GM23338 (cell line): Measurements from ENCODE around the gene TRPM7. TPM values are rescaled to one million over a fixed set of nuclear protein-coding genes. Genes with fewer than 3 reads are reported as not detected.

Source experiments
- ATAC-seq: fragments of 200-7000 bp; cut with Tn5 transposase; 3 replicates; pipeline ENCODE4 v1.9.1; 2020
- DNase-seq: peaks from one replicate; pipeline ENCODE4 v3.0.0-alpha.2; 2015; ENCODE audit warnings: low spot score
- H2AFZ ChIP-seq: fragments of 200-600 bp; sonication (generic); 2 replicates; pipeline ENCODE4 v1.8.0; 2016; ENCODE audit warnings: antibody characterized with exemption, mild to moderate bottlenecking, moderate library complexity
- H3F3A ChIP-seq: fragments of 200-600 bp; sonication (generic); replicated peaks from 2 replicates; pipeline ENCODE4 v1.8.0; 2017; ENCODE audit warnings: antibody characterized with exemption, mixed run types, low read depth
- H3K27ac ChIP-seq: fragments of 200-600 bp; sonication (generic); 2 replicates; pipeline ENCODE4 v1.6.1; 2016; ENCODE audit warnings: low read depth
- H3K27me3 ChIP-seq: fragments of 200-600 bp; sonication (generic); 2 replicates; pipeline ENCODE4 v1.8.0; 2016; ENCODE audit warnings: mild to moderate bottlenecking, mixed run types, moderate library complexity; ENCODE audit not compliant: insufficient read depth
- H3K36me3 ChIP-seq: fragments of 200-600 bp; sonication (generic); 2 replicates; pipeline ENCODE4 v1.8.0; 2016; ENCODE audit warnings: mild to moderate bottlenecking; ENCODE audit not compliant: insufficient read depth
- H3K4me1 ChIP-seq: fragments of 200-600 bp; sonication (generic); 2 replicates; pipeline ENCODE4 v1.8.0; 2016; ENCODE audit warnings: mild to moderate bottlenecking, moderate library complexity; ENCODE audit not compliant: insufficient read depth
- H3K4me2 ChIP-seq: fragments of 200-600 bp; sonication (generic); 2 replicates; pipeline ENCODE4 v1.7.1; 2017; ENCODE audit warnings: mixed run types
- H3K4me3 ChIP-seq: fragments of 200-600 bp; sonication (generic); 2 replicates; pipeline ENCODE4 v1.6.1; 2016; ENCODE audit warnings: mixed run types
- H3K79me2 ChIP-seq: fragments of 200-600 bp; sonication (generic); replicated peaks from 2 replicates; pipeline ENCODE4 v1.8.0; 2017; ENCODE audit warnings: mild to moderate bottlenecking; ENCODE audit not compliant: insufficient read depth
- H3K9me2 ChIP-seq: fragments of 200-600 bp; sonication (generic); 2 replicates; pipeline ENCODE4 v1.8.0; 2017; ENCODE audit not compliant: insufficient read depth
- H4K20me1 ChIP-seq: fragments of 200-600 bp; sonication (generic); replicated peaks from 2 replicates; pipeline ENCODE4 v1.8.0; 2017; ENCODE audit warnings: mild to moderate bottlenecking; ENCODE audit not compliant: insufficient read depth
- H3K27ac Mint-ChIP-seq: 2 replicates; pipeline ENCODE4 v1.8.0; 2020; ENCODE audit warnings: inconsistent platforms, mild to moderate bottlenecking, moderate library complexity, mixed read lengths
- H3K27me3 Mint-ChIP-seq: 3 replicates; pipeline ENCODE4 v1.8.0; 2022; ENCODE audit warnings: low read depth, mild to moderate bottlenecking, moderate library complexity, mixed read lengths, inconsistent platforms; ENCODE audit not compliant: insufficient read depth, poor library complexity
- H3K36me3 Mint-ChIP-seq: 3 replicates; pipeline ENCODE4 v1.8.0; 2021; ENCODE audit warnings: low read depth, mild to moderate bottlenecking, inconsistent platforms, moderate library complexity, mixed read lengths
- H3K4me1 Mint-ChIP-seq: 3 replicates; pipeline ENCODE4 v1.8.0; 2020; ENCODE audit warnings: mild to moderate bottlenecking, inconsistent platforms, mixed read lengths
- H3K4me3 Mint-ChIP-seq: 3 replicates; pipeline ENCODE4 v1.8.0; 2021; ENCODE audit warnings: moderate library complexity, mild to moderate bottlenecking, inconsistent platforms, mixed read lengths
- H3K9me3 Mint-ChIP-seq: 3 replicates; pipeline ENCODE4 v1.8.0; 2020; ENCODE audit warnings: moderate library complexity, mild to moderate bottlenecking, inconsistent platforms, mixed read lengths
- CREB1 ChIP-seq: fragments of 250-450 bp; sonication (Bioruptor Pico); IDR thresholded peaks from 2 replicates; pipeline ENCODE4 v1.5.0; 2020; ENCODE audit warnings: low read depth, mild to moderate bottlenecking, moderate library complexity
- CTCF ChIP-seq, 2 experiments: fragments of 200-600 bp in 1 of 2; sonication (generic) in 1 of 2; conservative IDR thresholded peaks; 2 replicates each; pipeline versions ENCODE4 v1.5.1 to v1.6.1; 2016 to 2017; ENCODE audit warnings: antibody characterized with exemption in 2 of 2, low read depth in 2 of 2, mild to moderate bottlenecking in 2 of 2, moderate library complexity in 1 of 2
- ETS1 ChIP-seq: IDR thresholded peaks from 2 replicates; pipeline ENCODE4 v1.6.1; 2016; ENCODE audit warnings: antibody characterized with exemption
- EZH2 ChIP-seq: fragments of 200-600 bp; sonication (generic); IDR thresholded peaks from one replicate; pipeline ENCODE4 v1.8.0; 2017; ENCODE audit warnings: antibody characterized with exemption, mild to moderate bottlenecking, low read depth; ENCODE audit not compliant: unreplicated experiment
- EZH2phosphoT487 ChIP-seq: fragments of 200-600 bp; sonication (generic); IDR thresholded peaks from one replicate; pipeline ENCODE4 v1.8.1; 2018; ENCODE audit warnings: antibody characterized with exemption; ENCODE audit not compliant: unreplicated experiment
- JUNB ChIP-seq: IDR thresholded peaks from one replicate; pipeline ENCODE4 v1.6.1; 2016; ENCODE audit warnings: antibody characterized with exemption; ENCODE audit not compliant: unreplicated experiment
- NANOG ChIP-seq: IDR thresholded peaks from 2 replicates; pipeline ENCODE4 v1.6.1; 2016; ENCODE audit warnings: antibody characterized with exemption, borderline replicate concordance
- POLR2AphosphoS5 ChIP-seq: IDR thresholded peaks from 2 replicates; pipeline ENCODE4 v1.6.1; 2016; ENCODE audit warnings: antibody characterized with exemption, low read depth
- REST ChIP-seq: IDR thresholded peaks from one replicate; pipeline ENCODE4 v1.6.1; 2018; ENCODE audit warnings: antibody characterized with exemption; ENCODE audit not compliant: unreplicated experiment
- STAT1 ChIP-seq: IDR thresholded peaks from one replicate; pipeline ENCODE4 v1.6.1; 2016; ENCODE audit warnings: antibody characterized with exemption; ENCODE audit not compliant: unreplicated experiment
- ZNF114 ChIP-seq: fragments of 250-450 bp; sonication (Bioruptor Pico); IDR thresholded peaks from 2 replicates; pipeline ENCODE4 v1.5.0; 2020; ENCODE audit warnings: mild to moderate bottlenecking, moderate library complexity
- ZNF331 ChIP-seq: fragments of 250-450 bp; sonication (Bioruptor Pico); IDR thresholded peaks from 2 replicates; pipeline ENCODE4 v1.5.0; 2020; ENCODE audit warnings: low read depth, mild to moderate bottlenecking, moderate library complexity
- ZNF462 ChIP-seq: fragments of 250-450 bp; sonication (Bioruptor Pico); IDR thresholded peaks from 2 replicates; pipeline ENCODE4 v1.5.0; 2020; ENCODE audit warnings: mild to moderate bottlenecking, moderate library complexity
- polyA plus RNA-seq: library from polyadenylated mRNA; unstranded; fragments of >200 nt; fragmentation: Nextera tagmentation; extraction: Ambion mirVana; gene quantifications from 2 replicates; pipeline ENCODE4 v1.2.1, GENCODE V29; 2016
- total RNA-seq: library from RNA; depleted of rRNA; stranded (reverse); fragments of >200 nt; shearing (Covaris generic); gene quantifications from 2 replicates; pipeline ENCODE4 v1.2.3, GENCODE V29; 2014

The TRPM7 gene
- total and polyA plus RNA-seq, 2 experiments from 2014 or later, result 8.3 to 41.0 TPM

- Mint-ChIP-seq H3K9me3 (no peaks in the 10 kb centered on the region), H3K36me3 (peaks cover 27% of the 10 kb centered on the region; the same call in 2 of the 3 replicates), H3K4me1 (no peaks in the 10 kb centered on the region), H3K4me3 (no peak overlapping the region), H3K27me3 (peaks cover 1% of the 10 kb centered on the region), H3K27ac (no peak overlapping the region)
- H3K9me2 ChIP-seq, result no peaks in the 10 kb centered on the region
- H3K4me3 ChIP-seq, result no peak overlapping the region
- no peaks in the 10 kb centered on the region for H3K27me3 ChIP-seq
- no peaks in the 10 kb centered on the region for H3K79me2 ChIP-seq
- H4K20me1 ChIP-seq, result no peaks in the 10 kb centered on the region
- DNase-seq (no peak), ATAC-seq (no peak)
- no peak for TF ChIP-seq ETS1
- TF ChIP-seq JUNB, result no peak
- TF ChIP-seq CTCF (conservative IDR thresholded peaks at IDR 0.05; ENCODE audit: low read depth in 2 of 2), result no peak
- TF ChIP-seq EZH2phosphoT487, result no peak
- no peak for TF ChIP-seq POLR2AphosphoS5
- TF ChIP-seq EZH2, result no peak
- TF ChIP-seq REST, result no peak
- TF ChIP-seq ZNF331 (CRISPR knock-in tag), result no peak
- TF ChIP-seq ZNF114 (CRISPR knock-in tag), result no peak
- no peak for TF ChIP-seq ZNF462 (CRISPR knock-in tag)
- no peak for TF ChIP-seq CREB1
- no peak for TF ChIP-seq NANOG
- TF ChIP-seq STAT1, result no peak
- H3K36me3 ChIP-seq, result peaks cover 27% of the 10 kb centered on the region
- H3K27ac ChIP-seq, result no peak overlapping the region
- H3K4me2 ChIP-seq, result no peak overlapping the region
- no peaks in the 10 kb centered on the region for H3F3A ChIP-seq
- no peaks in the 10 kb centered on the region for H3K4me1 ChIP-seq
- no peak overlapping the region for H2AFZ ChIP-seq
These were observed 110.4 kb downstream of the TRPM7 start for GRCh38 chr15:50576166-50576565.
